RWPE2 (cell line): ENCODE measurements around the gene ASAP2.

Source experiments
- ATAC-seq: fragments of 200-7000 bp; cut with Tn5 transposase; 3 replicates; pipeline ENCODE4 v1.9.1; 2021; ENCODE audit warnings: low read depth
- DNase-seq: peaks from one replicate; pipeline ENCODE4 v3.0.0-alpha.2; 2020; ENCODE audit warnings: low spot score
- H3K27ac ChIP-seq: fragments of 450-650 bp; 2 replicates; pipeline ENCODE4 v1.5.1; 2017; ENCODE audit warnings: mild to moderate bottlenecking; ENCODE audit not compliant: poor library complexity, severe bottlenecking
- H3K27me3 ChIP-seq: fragments of 250-450 bp; sonication (Bioruptor Pico); 2 replicates; pipeline ENCODE4 v1.5.1; 2021; ENCODE audit warnings: mild to moderate bottlenecking, moderate library complexity; ENCODE audit not compliant: insufficient read depth, poor library complexity, severe bottlenecking
- H3K36me3 ChIP-seq: fragments of 250-450 bp; sonication (Bioruptor Pico); 2 replicates; pipeline ENCODE4 v1.5.1; 2020; ENCODE audit warnings: low read depth, mild to moderate bottlenecking, moderate library complexity
- H3K4me1 ChIP-seq: fragments of 250-450 bp; sonication (Bioruptor Pico); 2 replicates; pipeline ENCODE4 v1.5.1; 2021; ENCODE audit warnings: mild to moderate bottlenecking, moderate library complexity; ENCODE audit not compliant: insufficient read depth, poor library complexity, severe bottlenecking
- H3K4me3 ChIP-seq: fragments of 250-450 bp; sonication (Bioruptor Pico); 2 replicates; pipeline ENCODE4 v1.5.1; 2021; ENCODE audit warnings: mild to moderate bottlenecking, moderate library complexity; ENCODE audit not compliant: severe bottlenecking
- H3K9me3 ChIP-seq: fragments of 250-450 bp; sonication (Bioruptor Pico); 2 replicates; pipeline ENCODE4 v1.5.1; 2021; ENCODE audit warnings: mild to moderate bottlenecking, moderate library complexity; ENCODE audit not compliant: severe bottlenecking
- TF ChIP-seq, protein P1 (sequence below): fragments of 450-650 bp; IDR thresholded peaks from one replicate; pipeline ENCODE4 v1.5.1; 2017; ENCODE audit warnings: mild to moderate bottlenecking, moderate library complexity; ENCODE audit not compliant: poor library complexity, severe bottlenecking

ASAP2 gene

DNA sequence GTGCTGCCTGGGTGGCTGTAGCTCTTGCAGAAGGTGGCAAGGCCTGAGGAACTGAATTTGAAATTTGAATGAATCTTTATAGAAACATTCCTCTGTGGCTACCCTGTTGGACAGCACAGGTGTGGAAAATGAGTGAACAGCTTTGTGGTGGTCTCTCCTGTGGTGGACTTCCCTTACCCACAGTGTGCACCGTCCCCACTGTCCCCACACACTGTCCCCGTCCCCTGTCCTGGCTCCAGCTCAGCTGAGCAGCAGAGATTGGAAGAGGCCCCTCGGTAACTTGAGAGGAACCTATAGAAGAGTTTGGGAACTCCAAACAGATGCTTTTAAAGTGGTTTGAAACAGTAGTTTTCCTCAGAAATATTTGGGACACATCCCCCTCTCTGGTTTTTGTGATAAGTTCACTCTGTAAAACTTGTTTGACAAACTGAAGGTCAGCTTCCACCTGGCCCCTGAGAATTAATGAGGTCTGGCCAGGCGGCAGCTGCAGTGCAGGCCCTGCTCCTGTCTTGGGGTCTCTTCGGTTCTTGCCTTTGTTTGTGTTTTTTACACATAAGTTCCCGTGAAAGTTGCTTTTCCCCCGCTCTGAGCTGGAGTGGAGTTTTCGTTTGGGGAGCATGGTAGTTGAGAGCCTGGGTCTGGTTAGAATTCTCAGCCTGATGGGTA lies 63.2 kb downstream of the ASAP2 start:
- TF ChIP-seq, protein P1, sequence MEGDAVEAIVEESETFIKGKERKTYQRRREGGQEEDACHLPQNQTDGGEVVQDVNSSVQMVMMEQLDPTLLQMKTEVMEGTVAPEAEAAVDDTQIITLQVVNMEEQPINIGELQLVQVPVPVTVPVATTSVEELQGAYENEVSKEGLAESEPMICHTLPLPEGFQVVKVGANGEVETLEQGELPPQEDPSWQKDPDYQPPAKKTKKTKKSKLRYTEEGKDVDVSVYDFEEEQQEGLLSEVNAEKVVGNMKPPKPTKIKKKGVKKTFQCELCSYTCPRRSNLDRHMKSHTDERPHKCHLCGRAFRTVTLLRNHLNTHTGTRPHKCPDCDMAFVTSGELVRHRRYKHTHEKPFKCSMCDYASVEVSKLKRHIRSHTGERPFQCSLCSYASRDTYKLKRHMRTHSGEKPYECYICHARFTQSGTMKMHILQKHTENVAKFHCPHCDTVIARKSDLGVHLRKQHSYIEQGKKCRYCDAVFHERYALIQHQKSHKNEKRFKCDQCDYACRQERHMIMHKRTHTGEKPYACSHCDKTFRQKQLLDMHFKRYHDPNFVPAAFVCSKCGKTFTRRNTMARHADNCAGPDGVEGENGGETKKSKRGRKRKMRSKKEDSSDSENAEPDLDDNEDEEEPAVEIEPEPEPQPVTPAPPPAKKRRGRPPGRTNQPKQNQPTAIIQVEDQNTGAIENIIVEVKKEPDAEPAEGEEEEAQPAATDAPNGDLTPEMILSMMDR, result no peak
- H3K9me3 ChIP-seq, result peaks cover 2% of the 10 kb centered on the region
- DNase-seq (no peak), ATAC-seq (no peak)
- no peaks in the 10 kb centered on the region for H3K27me3 ChIP-seq
- H3K4me1 ChIP-seq, result peaks cover 18% of the 10 kb centered on the region
- peaks cover 32% of the 10 kb centered on the region for H3K36me3 ChIP-seq
- H3K27ac ChIP-seq, result no peak overlapping the region
- H3K4me3 ChIP-seq, result no peak overlapping the region

GRCh38 chr2:9271091-9271490 lies 64.5 kb downstream of the ASAP2 start:
- Histone ChIP-seq H3K27ac (no peak overlapping the region), H3K4me1 (peaks cover 18% of the 10 kb centered on the region), H3K4me3 (no peak overlapping the region), H3K27me3 (no peaks in the 10 kb centered on the region), H3K36me3 (peaks cover 35% of the 10 kb centered on the region), H3K9me3 (peaks cover 2% of the 10 kb centered on the region)
- DNase-seq (no peak), ATAC-seq (no peak)
- TF ChIP-seq, protein P1, result no peak

DNA sequence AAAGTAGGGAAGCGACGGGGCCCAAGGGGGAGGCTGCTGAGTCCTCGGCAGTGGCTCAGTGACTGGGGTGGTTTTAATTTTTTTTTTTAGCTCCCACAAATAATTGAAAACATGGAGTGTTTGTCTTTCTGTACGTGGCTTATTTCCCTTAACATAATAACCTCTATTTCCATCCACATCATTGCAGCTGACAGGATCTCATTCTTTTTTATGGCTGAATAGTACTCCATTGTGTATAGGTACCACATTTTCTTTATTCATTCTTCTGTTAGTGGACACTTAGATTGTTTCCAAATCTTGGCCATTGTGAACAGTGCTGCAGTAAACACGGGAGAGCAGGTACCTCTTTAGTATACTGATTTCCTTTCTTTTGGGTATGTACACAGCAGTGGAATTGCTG lies 65.1 kb downstream of the ASAP2 start:
- ATAC-seq (no peak), DNase-seq (no peak)
- peaks cover 2% of the 10 kb centered on the region for H3K9me3 ChIP-seq
- no peak overlapping the region for H3K4me3 ChIP-seq
- TF ChIP-seq, protein P1, result no peak
- H3K4me1 ChIP-seq, result peaks cover 18% of the 10 kb centered on the region
- peaks cover 30% of the 10 kb centered on the region for H3K36me3 ChIP-seq
- H3K27me3 ChIP-seq, result no peaks in the 10 kb centered on the region
- H3K27ac ChIP-seq, result no peak overlapping the region

- Histone ChIP-seq H3K4me1 (peaks cover 18% of the 10 kb centered on the region), H3K27ac (peak overlapping the region; percentile 50), H3K4me3 (no peak overlapping the region), H3K9me3 (peaks cover 2% of the 10 kb centered on the region), H3K27me3 (no peaks in the 10 kb centered on the region), H3K36me3 (peaks cover 23% of the 10 kb centered on the region)
- TF ChIP-seq, protein P1, result no peak
- DNase-seq (no peak), ATAC-seq (no peak)
Measured at GRCh38 chr2:9273486-9274130, 67.0 kb downstream of the ASAP2 start.
